HG03159 (cell line): ENCODE measurements around the gene TMEM128.
A peak's percentile ranks its signal among the peaks of the same experiment; 100 is the strongest.

ENCODE experiments used
- ATAC-seq: cut with Tn5 transposase; IDR thresholded peaks from one replicate; pipeline ENCODE4 v1.9.1; 2021; ENCODE audit warnings: mild to moderate bottlenecking, moderate library complexity; ENCODE audit not compliant: unreplicated experiment

The TMEM128 gene, protein sequence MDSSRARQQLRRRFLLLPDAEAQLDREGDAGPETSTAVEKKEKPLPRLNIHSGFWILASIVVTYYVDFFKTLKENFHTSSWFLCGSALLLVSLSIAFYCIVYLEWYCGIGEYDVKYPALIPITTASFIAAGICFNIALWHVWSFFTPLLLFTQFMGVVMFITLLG

DNA sequence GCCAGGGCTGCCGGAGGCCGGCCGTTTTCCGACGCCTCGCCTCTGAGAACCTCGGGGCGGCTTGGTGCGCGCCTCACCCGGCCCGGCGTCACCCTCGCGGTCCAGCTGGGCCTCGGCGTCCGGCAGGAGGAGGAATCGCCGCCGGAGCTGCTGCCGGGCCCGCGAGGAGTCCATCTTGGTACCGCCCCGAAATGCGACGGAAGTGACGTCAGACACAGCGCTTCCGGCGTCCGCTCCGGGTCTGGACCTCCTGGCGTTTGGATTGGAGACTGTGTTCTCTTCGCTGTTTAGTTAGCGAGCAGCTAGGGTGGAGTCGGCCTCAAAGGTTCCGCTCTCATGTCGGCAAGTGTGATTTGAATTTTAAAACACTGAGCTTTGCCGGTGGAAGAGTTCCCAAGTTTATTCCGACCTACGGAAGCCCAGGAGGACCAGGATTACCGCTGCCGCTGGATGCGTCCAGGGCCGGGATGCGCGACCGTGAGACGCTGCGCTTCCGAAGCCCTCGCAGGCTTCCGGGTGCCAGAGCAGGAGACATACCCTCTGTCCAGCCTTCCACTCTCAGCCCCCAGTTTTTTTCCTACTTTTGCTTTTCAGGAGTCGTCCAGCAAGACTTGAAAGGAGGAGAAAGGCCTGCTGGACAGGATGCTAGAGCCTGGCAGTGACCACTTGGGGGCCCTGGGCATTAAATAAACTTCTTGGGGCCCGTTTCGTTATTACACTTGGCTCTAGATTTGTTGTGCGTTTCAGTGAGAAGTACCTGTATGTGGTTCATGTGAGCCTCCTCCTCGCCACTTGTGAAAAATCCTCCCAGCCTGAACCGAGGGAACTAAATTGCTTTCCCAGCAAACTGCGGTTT lies at the start of gene TMEM128:
Gene TMEM128, minus strand, starts transcription at position 195 of the 856 bp plus-strand sequence. Its CDS starts 21 bp downstream, at position 174.
- ATAC-seq = peak; percentile 97

DNA sequence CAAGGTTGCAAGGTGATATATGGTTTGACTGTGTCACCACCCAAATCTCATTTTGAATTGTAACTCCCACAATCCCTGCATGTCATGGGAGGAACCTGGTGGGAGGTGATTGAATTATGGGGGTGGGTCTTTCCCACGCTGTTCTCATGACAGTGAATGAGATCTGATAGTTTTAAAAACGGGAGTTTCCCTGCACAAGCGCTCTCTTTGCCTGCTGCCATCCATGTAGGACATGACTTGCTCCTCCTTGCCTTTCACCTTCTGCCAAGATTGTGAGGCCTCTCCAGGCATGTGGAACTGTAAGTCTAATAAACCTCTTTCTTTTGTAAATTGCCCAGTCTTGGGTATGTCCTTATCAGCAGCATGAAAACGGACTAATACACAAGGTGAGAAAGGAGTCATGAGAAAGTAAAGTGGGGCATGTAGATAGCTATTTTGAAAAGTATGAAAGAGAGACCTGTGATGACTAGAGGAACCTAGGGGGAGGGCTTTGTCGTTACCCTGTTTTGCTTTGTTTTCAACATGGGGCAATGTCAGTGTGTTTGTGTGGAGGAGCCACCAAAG lies 48.3 kb upstream of the TMEM128 start:
- no peak for ATAC-seq

DNA sequence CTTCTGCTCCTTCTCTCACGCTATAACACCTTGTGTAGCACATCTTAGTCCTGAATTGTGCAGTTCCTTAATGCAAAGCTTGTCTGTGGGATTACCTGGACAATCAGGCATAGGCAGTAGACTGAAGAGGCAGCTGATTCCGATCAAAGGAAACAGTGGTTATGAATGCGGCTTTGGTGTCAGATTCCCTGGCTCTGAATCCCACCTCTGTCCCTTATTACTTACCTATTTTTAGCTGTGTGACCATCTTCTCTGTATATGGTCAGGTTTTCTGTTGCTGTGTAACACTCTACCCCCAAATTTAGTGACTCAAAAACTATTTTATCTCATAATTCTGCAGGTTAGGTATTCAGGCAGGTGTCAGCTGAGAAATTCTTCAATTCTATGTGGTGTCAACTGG lies 45.3 kb upstream of the TMEM128 start:
- no peak for ATAC-seq

DNA sequence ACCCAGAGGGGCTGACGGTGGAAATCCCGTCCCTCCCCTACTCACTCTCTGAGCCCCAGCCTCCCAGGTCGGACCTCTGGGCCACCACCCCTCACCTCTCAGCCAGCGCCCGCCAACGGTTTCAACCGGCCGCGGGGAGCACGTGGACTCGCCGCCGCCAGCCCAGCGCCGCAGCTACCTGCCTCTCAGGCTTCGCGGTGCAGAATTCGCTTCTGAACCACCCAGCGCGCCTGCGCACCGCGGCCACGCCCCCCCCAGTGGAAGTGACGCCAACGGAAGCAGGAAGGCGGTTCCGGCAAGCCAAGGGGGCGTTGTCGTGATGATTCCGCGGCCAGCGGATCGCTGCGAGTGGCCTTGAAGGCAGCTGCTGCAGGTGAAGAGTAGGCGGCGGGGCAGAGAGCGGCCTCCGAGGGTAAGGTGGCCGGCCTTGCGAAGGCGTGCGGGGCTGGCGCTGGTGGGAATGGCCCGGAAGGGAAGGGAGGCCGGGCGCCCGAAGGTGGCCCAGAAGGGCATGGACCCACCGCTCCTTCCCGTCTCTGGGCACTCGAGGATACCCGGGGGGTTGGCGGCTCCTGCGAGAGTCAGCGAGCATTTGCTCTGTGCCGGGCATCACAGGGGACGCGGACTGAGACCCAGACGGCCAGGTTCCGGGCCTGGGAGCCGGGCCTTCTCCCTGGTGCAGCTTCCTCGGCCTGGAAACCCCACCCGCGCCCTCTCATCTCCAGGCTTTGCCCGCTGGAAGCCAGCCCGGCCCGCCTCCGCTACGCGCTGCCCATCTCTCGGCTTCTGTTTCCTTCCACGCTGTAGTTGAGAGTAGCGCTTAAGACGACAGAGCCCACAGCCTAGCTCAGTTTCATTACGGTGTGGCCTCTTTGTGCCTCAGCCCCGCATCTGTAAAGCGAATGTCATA lies 42.2 kb upstream of the TMEM128 start, which contains the start of the genes LYAR and ZBTB49:
Gene LYAR, minus strand, starts transcription at position 214 of the 910 bp plus-strand sequence. CDS start 6,412 bp downstream, outside the sequence.
Gene ZBTB49, plus strand, starts transcription at position 311 of the 910 bp plus-strand sequence. CDS start 9,695 bp downstream, outside the sequence.
- ATAC-seq = peak; percentile 92

- ATAC-seq = peak; percentile 29
Measured at GRCh38 chr4:4289597-4289940, 41.5 kb upstream of the TMEM128 start.

DNA sequence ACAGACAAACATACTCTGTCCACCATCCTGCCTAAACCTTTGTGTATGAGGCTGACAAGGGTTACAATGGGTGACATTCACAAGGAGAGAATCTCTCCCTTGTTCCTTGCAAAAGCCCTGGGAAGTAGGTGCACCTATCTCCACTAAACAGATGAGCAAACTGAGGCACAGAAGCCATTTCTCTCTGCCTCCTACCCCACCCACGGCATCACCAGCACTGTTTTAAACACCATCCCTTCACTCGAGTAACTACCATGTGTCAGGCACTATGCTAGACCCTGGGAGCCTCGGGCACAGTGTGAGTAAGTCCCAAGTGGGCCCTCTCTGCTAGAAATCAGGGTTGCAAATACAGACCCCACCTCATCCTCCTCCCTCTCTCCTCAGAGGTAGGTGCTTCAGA lies 41.0 kb upstream of the TMEM128 start:
- no peak for ATAC-seq

- no peak for ATAC-seq
Measured at GRCh38 chr4:4288098-4288497, 40.1 kb upstream of the TMEM128 start.

GRCh38 chr4:4284827-4285618 lies 37.0 kb upstream of the TMEM128 start:
- ATAC-seq = no peak

GRCh38 chr4:4281787-4282186 lies 33.8 kb upstream of the TMEM128 start:
- no peak for ATAC-seq

- no peak for ATAC-seq
Measured at GRCh38 chr4:4277531-4277930, 29.5 kb upstream of the TMEM128 start.

- no peak for ATAC-seq
Measured at GRCh38 chr4:4274226-4274625, 26.2 kb upstream of the TMEM128 start.

DNA sequence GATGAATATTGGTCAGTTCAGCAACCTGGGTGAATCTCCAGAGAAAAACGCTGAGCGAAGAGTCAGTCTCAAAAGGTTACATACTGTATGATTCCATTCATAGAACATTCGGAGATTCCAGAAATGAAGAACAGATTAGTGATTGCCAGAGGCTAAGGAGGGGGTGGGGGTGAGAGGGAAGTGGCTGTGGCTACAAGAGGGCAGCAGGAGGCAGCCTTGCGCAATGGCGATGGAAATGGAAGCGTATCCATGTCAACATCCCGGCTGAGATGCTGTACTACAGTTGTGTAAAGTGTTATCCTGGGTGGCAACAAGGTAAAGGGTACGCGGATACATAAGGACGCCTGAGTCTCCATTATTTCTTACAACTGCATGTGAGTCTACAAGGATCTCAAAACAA lies 23.9 kb upstream of the TMEM128 start:
- ATAC-seq = no peak

DNA sequence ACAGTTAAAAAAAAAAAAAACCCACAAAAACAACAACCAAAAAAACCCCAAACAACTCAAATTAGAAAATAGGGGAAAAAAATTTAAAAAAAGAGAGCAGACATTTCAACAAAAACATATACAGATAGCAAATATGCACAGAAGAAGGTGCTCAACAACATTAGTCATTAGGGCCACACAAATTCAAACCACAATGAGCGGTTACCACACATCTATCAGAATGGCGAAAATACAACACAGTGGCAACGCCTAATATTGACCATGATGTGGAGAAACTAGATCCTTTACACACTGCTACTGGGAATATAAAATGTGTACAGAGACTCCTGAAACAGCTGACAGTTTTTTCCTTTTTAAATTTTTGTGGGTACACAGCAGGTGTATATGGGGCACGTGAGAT lies 22.5 kb upstream of the TMEM128 start:
- ATAC-seq = no peak

- no peak for ATAC-seq
Measured at GRCh38 chr4:4269856-4270255, 21.8 kb upstream of the TMEM128 start.

GRCh38 chr4:4269331-4269731 lies 21.3 kb upstream of the TMEM128 start:
- ATAC-seq = no peak

DNA sequence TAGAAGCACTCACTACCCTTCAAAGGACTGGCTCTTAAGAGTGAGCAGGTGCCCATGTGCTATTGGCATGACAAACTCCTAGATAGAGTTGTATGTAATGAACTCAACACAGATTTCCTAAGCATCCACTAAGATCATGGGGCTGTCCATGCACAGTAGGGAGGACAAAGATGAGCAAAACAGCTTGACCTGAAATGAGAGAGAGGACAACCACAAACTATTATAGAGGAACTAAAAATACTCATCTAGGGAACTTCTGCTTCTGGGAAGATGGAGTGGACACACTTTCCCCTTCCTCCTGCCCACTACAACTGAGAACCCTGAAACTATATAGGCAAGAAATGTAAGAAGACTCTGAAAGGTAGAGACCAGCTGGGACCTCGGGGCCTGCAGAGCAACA lies 20.8 kb upstream of the TMEM128 start:
- ATAC-seq = no peak

DNA sequence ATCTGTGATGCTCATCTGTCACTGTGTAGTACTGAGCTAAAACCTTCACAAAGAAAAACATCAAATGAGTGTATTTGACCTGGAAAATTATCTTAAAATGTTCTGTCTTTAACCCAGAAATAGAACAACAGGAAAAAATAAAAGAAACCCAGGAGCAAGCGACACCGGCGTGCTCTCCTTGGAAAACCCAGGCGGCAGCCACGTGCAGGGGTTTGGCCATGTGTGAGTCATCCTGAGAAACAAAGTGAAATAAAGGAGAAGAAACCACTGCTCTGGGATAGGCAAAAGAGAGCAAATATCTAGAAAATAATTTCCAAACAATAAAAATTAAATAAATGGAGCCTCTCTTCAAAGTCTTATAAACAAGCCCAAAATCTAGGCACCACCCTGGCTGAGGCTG lies 20.0 kb upstream of the TMEM128 start:
- no peak for ATAC-seq

DNA sequence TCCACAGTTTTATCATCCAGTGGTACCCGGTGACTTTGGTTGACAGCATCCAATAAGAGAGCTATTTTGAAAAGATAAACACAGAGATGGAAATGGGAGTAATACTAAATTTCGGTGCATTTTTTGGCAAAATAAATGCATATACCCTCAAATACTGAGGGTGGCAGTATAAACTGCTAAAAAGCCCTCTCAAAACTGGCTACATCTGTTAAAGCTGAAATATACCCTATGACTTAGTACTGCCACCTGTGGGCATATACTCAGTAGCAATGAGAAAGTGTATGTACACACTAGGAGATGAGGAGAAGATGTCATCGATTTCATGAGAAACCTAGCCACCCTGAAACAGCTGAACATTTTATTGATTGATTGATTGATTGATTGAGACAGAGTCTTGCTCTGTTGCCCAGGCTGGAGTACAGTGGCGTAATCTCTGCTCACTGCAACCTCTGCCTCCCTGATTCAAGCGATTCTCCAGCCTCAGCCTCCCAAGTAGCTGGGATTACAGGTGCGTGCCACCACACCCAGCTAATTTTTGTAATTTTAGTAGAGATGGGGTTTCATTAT lies 12.2 kb upstream of the TMEM128 start:
- ATAC-seq = no peak

GRCh38 chr4:4259484-4260100 lies 11.6 kb upstream of the TMEM128 start:
- ATAC-seq = no peak
